Natural killer cell (primary cell): ENCODE results near the gene CDC14A. TPM values are rescaled to one million over a fixed set of nuclear protein-coding genes. Genes with fewer than 3 reads are reported as not detected.

Experiments used
- ATAC-seq, 3 donors: fragments of 150-1000 bp in 2 of 3; fragments of 200-7000 bp in 1 of 3; cut with Tn5 transposase; 1 replicate in 1 of 3; 2 replicates in 2 of 3; pipeline ENCODE4 v1.10.0; 2021; ENCODE audit warnings: mild to moderate bottlenecking in 2 of 3, moderate library complexity in 2 of 3
- DNase-seq, 2 donors: peaks; one replicate each; pipeline versions ENCODE4 v3.0.0 to v3.0.0-alpha.2; 2013 to 2021; ENCODE audit warnings: mixed read lengths in 1 of 2
- H3K27ac ChIP-seq: one replicate; pipeline ENCODE4 v1.5.1; 2013; ENCODE audit warnings: mild to moderate bottlenecking, low read length
- H3K27me3 ChIP-seq: one replicate; pipeline ENCODE4 v1.6.1; 2013; ENCODE audit warnings: low read length; ENCODE audit not compliant: control insufficient read depth, insufficient read depth
- H3K36me3 ChIP-seq: one replicate; pipeline ENCODE4 v1.6.1; 2013; ENCODE audit warnings: low read length; ENCODE audit not compliant: control insufficient read depth, insufficient read depth
- H3K4me1 ChIP-seq: one replicate; pipeline ENCODE4 v1.6.1; 2013; ENCODE audit warnings: low read length; ENCODE audit not compliant: control insufficient read depth, insufficient read depth
- H3K4me3 ChIP-seq: one replicate; pipeline ENCODE4 v1.5.1; 2013; ENCODE audit warnings: low read length
- H3K9me3 ChIP-seq: one replicate; pipeline ENCODE4 v1.6.1; 2013; ENCODE audit warnings: low read length; ENCODE audit not compliant: control insufficient read depth, insufficient read depth
- H3K27ac Mint-ChIP-seq, 2 donors: one replicate each; pipeline ENCODE4 v1.8.0; 2022; ENCODE audit warnings: mild to moderate bottlenecking in 2 of 2, mixed read lengths in 2 of 2, moderate library complexity in 1 of 2
- H3K27me3 Mint-ChIP-seq, 2 donors: one replicate each; pipeline ENCODE4 v1.8.0; 2022; ENCODE audit warnings: low read depth in 2 of 2, mixed read lengths in 2 of 2
- H3K36me3 Mint-ChIP-seq: one replicate; pipeline ENCODE4 v1.8.0; 2022; ENCODE audit warnings: mixed read lengths
- H3K4me1 Mint-ChIP-seq, 2 donors: one replicate each; pipeline ENCODE4 v1.8.0; 2022; ENCODE audit warnings: mixed read lengths in 2 of 2
- H3K4me3 Mint-ChIP-seq: one replicate; pipeline ENCODE4 v1.8.0; 2022; ENCODE audit warnings: mild to moderate bottlenecking, moderate library complexity, mixed read lengths
- H3K9me3 Mint-ChIP-seq, 2 donors: one replicate each; pipeline ENCODE4 v1.8.0; 2022; ENCODE audit warnings: mixed read lengths in 2 of 2
- WGBS: methylation state at CpG from one replicate; pipeline ENCODE4 v1.1.7; 2013; ENCODE audit warnings: missing lambda C conversion rate; ENCODE audit not compliant: insufficient coverage; 5-methylcytosine and 5-hydroxymethylcytosine counted together
- intact Hi-C: fragments of 100-400 bp; cut with micrococcal nuclease; formaldehyde crosslinking; loops from one replicate; pipeline ENCODE4 v1.14.2; 2022
- total RNA-seq, 4 donors: library from RNA; stranded (reverse); fragments of 120-200 nt in 1 of 4; gene quantifications; one replicate each; pipeline versions ENCODE4 v1.2.3 to v1.2.4, GENCODE V29; 2013 to 2022
- TF ChIP-seq, protein P1 (sequence below): fragments of 200-600 bp; IDR thresholded peaks from one replicate; pipeline ENCODE4 v1.8.0; 2022; ENCODE audit warnings: antibody characterized with exemption

Gene CDC14A
- total RNA-seq, 3 donors from 2014 or later (not counting 1 experiment from before 2014, with no cell fraction given) = 59.6 to 63.8 (median 60.1) TPM

DNA sequence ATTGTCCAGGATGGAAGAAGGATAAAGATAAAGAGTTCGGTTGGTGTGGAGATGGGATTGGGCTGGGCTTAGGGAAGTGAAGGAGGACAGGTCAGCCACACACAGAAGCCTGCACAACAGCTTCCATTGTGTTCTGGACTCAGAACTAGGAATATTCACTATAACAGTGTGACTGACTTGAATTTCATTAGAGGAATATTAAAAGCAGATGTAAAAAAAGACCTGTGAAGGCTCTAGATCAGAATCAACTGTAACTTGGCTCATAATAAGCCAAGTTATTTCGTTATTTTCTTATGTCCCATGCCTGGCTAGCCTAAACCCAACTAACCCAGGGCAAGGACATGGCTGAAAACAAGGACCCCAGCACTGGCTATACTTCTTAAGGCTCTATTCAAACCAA is 129.0 kb downstream of the CDC14A start:
- H3K27ac Mint-ChIP-seq = no peak overlapping the region
- Histone ChIP-seq H3K27me3 (no peaks in the 10 kb centered on the region), H3K4me1 (no peaks in the 10 kb centered on the region), H3K27ac (no peak overlapping the region), H3K4me3 (no peak overlapping the region), H3K9me3 (no peaks in the 10 kb centered on the region), H3K36me3 (peaks cover 48% of the 10 kb centered on the region)
- H3K4me3 Mint-ChIP-seq = no peak overlapping the region
- TF ChIP-seq, protein P1, sequence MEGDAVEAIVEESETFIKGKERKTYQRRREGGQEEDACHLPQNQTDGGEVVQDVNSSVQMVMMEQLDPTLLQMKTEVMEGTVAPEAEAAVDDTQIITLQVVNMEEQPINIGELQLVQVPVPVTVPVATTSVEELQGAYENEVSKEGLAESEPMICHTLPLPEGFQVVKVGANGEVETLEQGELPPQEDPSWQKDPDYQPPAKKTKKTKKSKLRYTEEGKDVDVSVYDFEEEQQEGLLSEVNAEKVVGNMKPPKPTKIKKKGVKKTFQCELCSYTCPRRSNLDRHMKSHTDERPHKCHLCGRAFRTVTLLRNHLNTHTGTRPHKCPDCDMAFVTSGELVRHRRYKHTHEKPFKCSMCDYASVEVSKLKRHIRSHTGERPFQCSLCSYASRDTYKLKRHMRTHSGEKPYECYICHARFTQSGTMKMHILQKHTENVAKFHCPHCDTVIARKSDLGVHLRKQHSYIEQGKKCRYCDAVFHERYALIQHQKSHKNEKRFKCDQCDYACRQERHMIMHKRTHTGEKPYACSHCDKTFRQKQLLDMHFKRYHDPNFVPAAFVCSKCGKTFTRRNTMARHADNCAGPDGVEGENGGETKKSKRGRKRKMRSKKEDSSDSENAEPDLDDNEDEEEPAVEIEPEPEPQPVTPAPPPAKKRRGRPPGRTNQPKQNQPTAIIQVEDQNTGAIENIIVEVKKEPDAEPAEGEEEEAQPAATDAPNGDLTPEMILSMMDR = no peak
- no peaks in the 10 kb centered on the region for H3K27me3 Mint-ChIP-seq
- no peaks in the 10 kb centered on the region for H3K9me3 Mint-ChIP-seq
- ATAC-seq = no peak
- WGBS = 96% methylated on average over 2 of the region's 2 CpGs
- peaks cover 6% of the 10 kb centered on the region for H3K36me3 Mint-ChIP-seq
- peaks cover 0 to 5% of the 10 kb centered on the region in 2 donors for H3K4me1 Mint-ChIP-seq
- intact Hi-C loops = no loop called here
- no peak for DNase-seq

DNA sequence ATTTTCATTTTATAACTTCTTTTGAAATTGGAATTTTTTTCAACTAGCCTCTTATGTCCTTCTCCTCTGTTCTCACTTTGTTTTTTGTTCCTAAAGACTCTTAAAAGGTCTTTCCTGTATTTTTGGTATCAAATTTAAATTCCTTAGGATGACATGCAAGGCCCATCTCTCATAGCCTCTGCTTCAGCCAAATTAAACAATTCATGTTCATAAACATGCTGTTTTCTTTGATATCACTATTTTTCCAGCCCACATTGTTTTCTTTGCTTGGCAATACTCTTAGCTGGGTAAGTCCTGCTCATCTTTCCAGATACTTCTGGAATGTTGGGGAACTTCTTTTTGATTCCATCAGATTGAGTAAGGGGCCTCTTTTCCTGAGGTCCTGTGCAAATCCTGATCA is 129.9 kb downstream of the CDC14A start:
- Mint-ChIP-seq H3K36me3 (peaks cover 6% of the 10 kb centered on the region), H3K4me1 (peaks cover 0 to 5% of the 10 kb centered on the region in 2 donors), H3K4me3 (no peak overlapping the region), H3K27ac (no peak overlapping the region), H3K9me3 (no peaks in the 10 kb centered on the region), H3K27me3 (no peaks in the 10 kb centered on the region)
- TF ChIP-seq, protein P1 = no peak
- H3K9me3 ChIP-seq = no peaks in the 10 kb centered on the region
- H3K4me3 ChIP-seq = no peak overlapping the region
- H3K4me1 ChIP-seq = no peaks in the 10 kb centered on the region
- ATAC-seq (no peak), DNase-seq (no peak)
- intact Hi-C loops = no loop called here
- peaks cover 47% of the 10 kb centered on the region for H3K36me3 ChIP-seq
- H3K27ac ChIP-seq = no peak overlapping the region
- no peaks in the 10 kb centered on the region for H3K27me3 ChIP-seq

DNA sequence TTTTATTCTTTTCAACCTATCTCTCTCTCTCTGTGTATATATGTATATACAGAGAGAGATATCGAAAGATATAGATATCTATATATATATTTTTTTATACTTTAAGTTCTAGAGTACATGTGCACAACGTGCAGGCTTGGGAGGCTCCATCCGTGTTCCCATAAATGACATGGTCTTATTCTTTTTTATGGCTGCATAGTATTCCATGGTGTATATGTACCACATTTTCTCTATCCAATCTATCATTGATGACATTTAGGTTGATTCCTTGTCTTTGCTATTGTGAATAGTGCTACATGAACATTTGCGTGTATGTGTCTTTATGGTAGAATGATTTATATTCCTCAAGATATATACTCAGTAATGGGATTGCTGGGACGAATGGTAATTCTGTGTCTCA is 130.4 kb downstream of the CDC14A start:
- intact Hi-C loops = no loop called here
- H3K9me3 ChIP-seq = no peaks in the 10 kb centered on the region
- H3K9me3 Mint-ChIP-seq = no peaks in the 10 kb centered on the region
- 100% methylated on average over 1 of the region's 5 CpGs for WGBS
- TF ChIP-seq, protein P1 = no peak
- H3K27ac ChIP-seq = no peak overlapping the region
- no peaks in the 10 kb centered on the region for H3K27me3 ChIP-seq
- H3K4me1 ChIP-seq = no peaks in the 10 kb centered on the region
- no peaks in the 10 kb centered on the region for H3K27me3 Mint-ChIP-seq
- no peak overlapping the region for H3K4me3 Mint-ChIP-seq
- H3K4me1 Mint-ChIP-seq = peaks cover 0 to 5% of the 10 kb centered on the region in 2 donors
- peaks cover 6% of the 10 kb centered on the region for H3K36me3 Mint-ChIP-seq
- ATAC-seq = no peak
- H3K27ac Mint-ChIP-seq = no peak overlapping the region
- H3K36me3 ChIP-seq = peaks cover 47% of the 10 kb centered on the region
- no peak overlapping the region for H3K4me3 ChIP-seq
- DNase-seq = no peak

DNA sequence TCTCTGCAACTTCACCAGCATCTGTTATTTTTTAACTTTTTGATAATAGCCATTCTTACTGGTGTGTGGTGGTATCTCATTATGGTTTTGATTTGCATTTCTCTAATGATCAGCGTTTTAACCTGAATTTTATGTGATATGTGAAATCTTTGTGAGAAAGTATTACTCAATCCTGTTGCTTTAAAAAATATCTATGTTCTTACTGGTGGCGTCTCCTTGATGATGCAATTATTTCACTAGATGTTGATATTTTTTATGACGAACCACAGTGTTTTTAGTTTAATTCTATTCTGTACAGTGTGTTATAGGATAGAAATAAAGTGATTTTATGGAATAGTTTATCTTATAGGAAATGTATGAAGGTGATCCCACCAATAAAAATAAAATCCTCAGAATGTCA is 130.9 kb downstream of the CDC14A start:
- H3K9me3 Mint-ChIP-seq = no peaks in the 10 kb centered on the region
- no peaks in the 10 kb centered on the region for H3K4me1 ChIP-seq
- H3K4me3 ChIP-seq = no peak overlapping the region
- peaks cover 0 to 5% of the 10 kb centered on the region in 2 donors for H3K4me1 Mint-ChIP-seq
- peaks cover 47% of the 10 kb centered on the region for H3K36me3 ChIP-seq
- peaks cover 6% of the 10 kb centered on the region for H3K36me3 Mint-ChIP-seq
- no peak overlapping the region for H3K27ac Mint-ChIP-seq
- ATAC-seq (no peak), DNase-seq (no peak)
- H3K27ac ChIP-seq = no peak overlapping the region
- no peaks in the 10 kb centered on the region for H3K27me3 Mint-ChIP-seq
- H3K27me3 ChIP-seq = no peaks in the 10 kb centered on the region
- intact Hi-C loops = no loop called here
- WGBS = 96% methylated on average over 3 of the region's 3 CpGs
- no peaks in the 10 kb centered on the region for H3K9me3 ChIP-seq
- no peak overlapping the region for H3K4me3 Mint-ChIP-seq
- TF ChIP-seq, protein P1 = no peak
